Osteoblast (primary cell): Measurements from ENCODE around the gene ZC3H13. TPM values are rescaled to one million over a fixed set of nuclear protein-coding genes. Genes with fewer than 3 reads are reported as not detected.

Experiments
- DNase-seq: peaks from one replicate; pipeline ENCODE4 v3.0.0; 2011; ENCODE audit warnings: low spot score, mixed read lengths; ENCODE audit not compliant: insufficient read length; ENCODE audit errors: missing footprints
- H2AFZ ChIP-seq: 2 replicates; pipeline ENCODE4 v1.6.0; 2011; ENCODE audit warnings: mild to moderate bottlenecking, low read length
- H3K27ac ChIP-seq: 2 replicates; pipeline ENCODE4 v1.5.1; 2011; ENCODE audit warnings: mild to moderate bottlenecking, low read depth, low read length, moderate library complexity
- H3K27me3 ChIP-seq: 2 replicates; pipeline ENCODE4 v1.6.0; 2012; ENCODE audit warnings: mild to moderate bottlenecking, control low read depth, inconsistent platforms, low read length, moderate library complexity; ENCODE audit not compliant: insufficient read depth
- H3K36me3 ChIP-seq: 2 replicates; pipeline ENCODE4 v1.5.1; 2011; ENCODE audit warnings: mild to moderate bottlenecking, low read length, control low read depth, moderate library complexity; ENCODE audit not compliant: insufficient read depth
- H3K4me1 ChIP-seq: 2 replicates; pipeline ENCODE4 v1.5.1; 2011; ENCODE audit warnings: mild to moderate bottlenecking, low read length, control low read depth, moderate library complexity; ENCODE audit not compliant: insufficient read depth
- H3K4me2 ChIP-seq: 2 replicates; pipeline ENCODE4 v1.6.0; 2011; ENCODE audit warnings: mild to moderate bottlenecking, low read length; ENCODE audit not compliant: insufficient read depth
- H3K4me3 ChIP-seq: fragments of 200-600 bp; sonication (generic); 3 replicates; pipeline ENCODE4 v1.5.1; 2012; ENCODE audit warnings: mild to moderate bottlenecking, low read length, inconsistent platforms; ENCODE audit not compliant: insufficient read depth
- H3K79me2 ChIP-seq: 2 replicates; pipeline ENCODE4 v1.6.0; 2012; ENCODE audit warnings: mild to moderate bottlenecking, low read length, control low read depth, inconsistent platforms; ENCODE audit not compliant: insufficient read depth
- H3K9me3 ChIP-seq: 2 replicates; pipeline ENCODE4 v1.5.1; 2011; ENCODE audit warnings: low read depth, low read length, control low read depth
- H4K20me1 ChIP-seq: 2 replicates; pipeline ENCODE4 v1.6.0; 2012; ENCODE audit warnings: mild to moderate bottlenecking, low read length, control low read depth; ENCODE audit not compliant: insufficient read depth
- total RNA-seq: library from RNA; depleted of rRNA; stranded (reverse); fragments of >200 nt; gene quantifications from 2 replicates; pipeline ENCODE4 v1.2.3, GENCODE V29; 2012
- TF ChIP-seq, protein P1 (sequence below): IDR thresholded peaks from 2 replicates; pipeline ENCODE4 v1.5.1; 2011; ENCODE audit warnings: mild to moderate bottlenecking, low read depth, low read length, moderate library complexity; ENCODE audit errors: extremely low read depth

Gene ZC3H13
- total RNA-seq, 1 donor: 19.5 TPM

DNA sequence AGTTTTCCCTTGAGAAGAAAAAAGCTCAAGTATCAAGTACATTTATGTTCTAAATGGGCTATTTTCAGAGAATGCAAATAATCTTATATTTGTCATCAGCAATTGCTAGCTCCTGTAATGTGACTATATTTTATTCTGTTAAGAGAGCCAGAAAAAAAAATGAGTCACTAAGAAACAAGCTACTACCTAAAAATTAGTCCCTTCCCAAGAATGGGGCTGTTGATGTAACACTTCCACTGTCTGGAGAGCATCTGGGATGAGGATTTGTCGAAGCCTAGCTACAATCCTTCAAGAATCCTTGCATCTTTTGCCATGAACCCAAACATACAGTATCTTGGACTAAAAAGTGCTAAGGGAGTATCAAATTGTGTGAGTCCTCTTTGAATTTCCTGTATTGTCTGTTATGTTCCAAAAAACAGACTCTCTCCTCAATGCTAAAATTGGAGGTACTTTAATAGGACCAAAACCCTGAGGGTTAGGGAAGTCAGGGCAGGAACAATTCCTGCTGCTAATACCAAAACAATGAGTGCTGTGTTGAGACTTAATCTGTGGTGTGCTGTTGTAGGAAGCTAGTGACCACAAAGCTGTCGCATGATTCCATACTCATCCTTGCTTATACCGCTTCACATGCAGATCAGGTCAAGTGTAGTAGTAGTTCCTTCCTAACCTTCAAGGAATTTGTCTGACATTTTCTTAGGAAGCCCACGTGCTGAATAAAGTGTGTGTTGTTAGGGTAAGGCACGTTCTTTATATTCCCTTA is 4.9 kb upstream of the ZC3H13 start:
- peak overlapping the region; percentile 26 for H2AFZ ChIP-seq
- H3K27ac ChIP-seq: peak overlapping the region; percentile 14
- H3K9me3 ChIP-seq: no peaks in the 10 kb centered on the region
- no peaks in the 10 kb centered on the region for H3K36me3 ChIP-seq
- peaks cover 18% of the 10 kb centered on the region for H3K4me1 ChIP-seq
- H4K20me1 ChIP-seq: no peaks in the 10 kb centered on the region
- peak; percentile 72 for DNase-seq
- H3K4me2 ChIP-seq: no peak overlapping the region
- H3K79me2 ChIP-seq: peaks cover under 1% of the 10 kb centered on the region
- H3K27me3 ChIP-seq: no peaks in the 10 kb centered on the region
- TF ChIP-seq, protein P1, sequence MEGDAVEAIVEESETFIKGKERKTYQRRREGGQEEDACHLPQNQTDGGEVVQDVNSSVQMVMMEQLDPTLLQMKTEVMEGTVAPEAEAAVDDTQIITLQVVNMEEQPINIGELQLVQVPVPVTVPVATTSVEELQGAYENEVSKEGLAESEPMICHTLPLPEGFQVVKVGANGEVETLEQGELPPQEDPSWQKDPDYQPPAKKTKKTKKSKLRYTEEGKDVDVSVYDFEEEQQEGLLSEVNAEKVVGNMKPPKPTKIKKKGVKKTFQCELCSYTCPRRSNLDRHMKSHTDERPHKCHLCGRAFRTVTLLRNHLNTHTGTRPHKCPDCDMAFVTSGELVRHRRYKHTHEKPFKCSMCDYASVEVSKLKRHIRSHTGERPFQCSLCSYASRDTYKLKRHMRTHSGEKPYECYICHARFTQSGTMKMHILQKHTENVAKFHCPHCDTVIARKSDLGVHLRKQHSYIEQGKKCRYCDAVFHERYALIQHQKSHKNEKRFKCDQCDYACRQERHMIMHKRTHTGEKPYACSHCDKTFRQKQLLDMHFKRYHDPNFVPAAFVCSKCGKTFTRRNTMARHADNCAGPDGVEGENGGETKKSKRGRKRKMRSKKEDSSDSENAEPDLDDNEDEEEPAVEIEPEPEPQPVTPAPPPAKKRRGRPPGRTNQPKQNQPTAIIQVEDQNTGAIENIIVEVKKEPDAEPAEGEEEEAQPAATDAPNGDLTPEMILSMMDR: no peak
- H3K4me3 ChIP-seq: no peak overlapping the region

DNA sequence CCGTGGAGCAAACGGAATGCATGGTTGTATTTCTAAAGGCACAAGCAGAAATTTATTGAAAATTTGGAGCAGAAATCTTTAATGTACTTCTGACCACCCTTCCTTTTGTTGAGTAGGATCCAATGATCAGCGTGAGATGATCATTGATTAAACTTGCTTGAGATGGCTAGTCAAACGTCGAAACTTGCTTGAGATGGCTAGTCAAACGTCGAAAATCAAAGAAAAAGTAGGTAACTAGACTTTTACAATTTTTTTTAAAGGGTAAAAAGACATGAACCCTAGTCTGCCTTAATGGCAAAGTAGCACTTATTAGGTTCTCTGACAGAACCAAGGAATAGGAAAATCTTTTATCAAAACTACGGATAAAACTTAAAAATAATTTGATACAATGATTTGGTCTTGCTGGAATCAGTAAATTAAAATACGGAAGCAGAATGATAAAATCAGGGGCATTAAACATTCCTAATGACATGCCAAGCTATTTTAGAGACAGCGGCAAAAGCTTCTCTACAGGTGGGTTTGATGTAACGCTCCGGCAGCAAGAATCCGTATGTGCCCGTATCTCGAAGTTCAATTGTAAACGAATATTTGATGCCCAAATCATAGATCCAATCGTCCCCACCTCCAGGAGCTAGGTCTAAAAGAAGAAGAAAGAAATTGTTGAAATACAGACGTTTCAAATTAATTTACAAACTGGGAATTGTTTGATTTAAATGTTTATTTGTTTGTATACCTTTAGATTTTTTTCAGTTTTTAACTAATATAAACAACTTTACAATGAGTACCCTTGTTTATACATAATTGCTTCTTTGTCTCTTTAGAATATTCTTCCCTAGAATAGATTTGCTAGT is 841 bp upstream of the ZC3H13 start:
- no peaks in the 10 kb centered on the region for H3K9me3 ChIP-seq
- peak overlapping the region; percentile 94 for H3K4me3 ChIP-seq
- peak overlapping the region; percentile 99 for H2AFZ ChIP-seq
- TF ChIP-seq, protein P1: no peak
- H3K27ac ChIP-seq: peak overlapping the region; percentile 88
- H3K27me3 ChIP-seq: no peaks in the 10 kb centered on the region
- H3K79me2 ChIP-seq: peaks cover 41% of the 10 kb centered on the region
- peaks cover 23% of the 10 kb centered on the region for H3K4me1 ChIP-seq
- H4K20me1 ChIP-seq: peaks cover 6% of the 10 kb centered on the region
- H3K36me3 ChIP-seq: no peaks in the 10 kb centered on the region
- peak overlapping the region; percentile 98 for H3K4me2 ChIP-seq
- no peak for DNase-seq

DNA sequence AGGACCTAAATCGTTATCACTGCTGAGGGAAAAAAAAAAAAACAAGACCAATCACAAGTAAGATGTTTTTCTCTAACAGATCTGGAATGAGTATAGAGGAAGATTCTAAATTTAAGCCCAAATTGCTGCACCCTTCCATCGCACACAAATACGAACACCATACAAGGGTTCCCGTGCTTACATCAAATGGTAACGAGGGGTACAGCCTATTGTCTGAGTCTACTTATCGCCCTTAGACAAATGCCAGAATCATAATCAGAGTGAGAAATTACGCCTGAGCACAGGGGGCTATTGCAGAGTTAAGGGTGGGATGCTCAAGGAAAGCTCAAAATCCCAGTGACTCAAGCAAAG is 603 bp downstream of the ZC3H13 start:
- TF ChIP-seq, protein P1: no peak
- Histone ChIP-seq H4K20me1 (peaks cover 11% of the 10 kb centered on the region), H3K36me3 (no peaks in the 10 kb centered on the region), H3K79me2 (peaks cover 53% of the 10 kb centered on the region), H3K9me3 (no peaks in the 10 kb centered on the region), H3K4me3 (peak overlapping the region; percentile 94), H3K27me3 (no peaks in the 10 kb centered on the region), H3K4me2 (peak overlapping the region; percentile 98), H2AFZ (peak overlapping the region; percentile 99), H3K4me1 (peaks cover 23% of the 10 kb centered on the region), H3K27ac (peak overlapping the region; percentile 88)
- no peak for DNase-seq

DNA sequence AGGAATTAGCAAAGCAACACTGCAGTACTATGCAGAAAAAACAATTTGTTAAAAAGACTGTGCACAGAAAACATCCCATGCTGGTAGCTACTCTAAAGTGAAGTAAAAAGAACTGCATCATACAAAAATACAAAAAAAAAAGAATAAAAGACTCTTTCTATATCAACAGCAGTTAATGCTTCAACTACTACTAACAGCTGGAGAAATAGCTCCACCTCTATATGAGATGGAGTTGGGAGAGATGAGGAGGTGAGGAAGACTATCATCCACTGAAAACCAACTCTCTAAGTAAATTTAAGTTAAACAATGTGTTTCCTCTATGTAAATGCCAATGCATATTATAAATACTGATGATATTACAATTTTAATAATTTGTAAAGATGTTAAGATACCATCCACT is 1.8 kb downstream of the ZC3H13 start:
- H3K27me3 ChIP-seq: no peaks in the 10 kb centered on the region
- H4K20me1 ChIP-seq: peaks cover 11% of the 10 kb centered on the region
- H3K27ac ChIP-seq: no peak overlapping the region
- H2AFZ ChIP-seq: no peak overlapping the region
- no peaks in the 10 kb centered on the region for H3K9me3 ChIP-seq
- H3K79me2 ChIP-seq: peaks cover 61% of the 10 kb centered on the region
- TF ChIP-seq, protein P1: no peak
- no peak overlapping the region for H3K4me3 ChIP-seq
- peak overlapping the region; percentile 98 for H3K4me2 ChIP-seq
- H3K4me1 ChIP-seq: peaks cover 23% of the 10 kb centered on the region
- peak; percentile 5 for DNase-seq
- H3K36me3 ChIP-seq: no peaks in the 10 kb centered on the region
